ENCODE results near the gene ERI3. TPM values are rescaled to one million over a fixed set of nuclear protein-coding genes. Genes with fewer than 3 reads are reported as not detected.
"Not testable (repeated sequence)": the region's sequence is repeated elsewhere in the genome, so short reads cannot be mapped to it uniquely, and the experiment has no call there.

The ERI3 gene
- total RNA-seq, 1 donor from 2014 or later, result 72.1 TPM

GRCh38 chr1:44217809-44218410 is 137.1 kb downstream of the ERI3 start:
- DNase-seq (ENCODE audit: low read depth), result peak; percentile 83

GRCh38 chr1:44213222-44214112 is 141.6 kb downstream of the ERI3 start, which contains the start of gene DMAP1:
Gene DMAP1, plus strand, starts transcription at chr1:44213471. Its CDS starts 283 bp downstream, at chr1:44213754.
- peak; percentile 81 for DNase-seq (ENCODE audit: low read depth)

GRCh38 chr1:44212355-44213221 is 142.5 kb downstream of the ERI3 start:
- no peak for DNase-seq (ENCODE audit: low read depth)

- DNase-seq (ENCODE audit: low read depth), result no peak
Measured at GRCh38 chr1:44210595-44210994, 144.5 kb downstream of the ERI3 start.

GRCh38 chr1:44208226-44208625 is 146.8 kb downstream of the ERI3 start:
- DNase-seq (ENCODE audit: low read depth), result no peak

GRCh38 chr1:44206545-44206944 is 148.5 kb downstream of the ERI3 start:
- not testable (repeated sequence) for DNase-seq (ENCODE audit: low read depth)

- DNase-seq (ENCODE audit: low read depth), result no peak
Measured at GRCh38 chr1:44200336-44200735, 154.7 kb downstream of the ERI3 start.

- no peak for DNase-seq (ENCODE audit: low read depth)
Measured at GRCh38 chr1:44174630-44175029, 180.4 kb downstream of the ERI3 start.

Other genes with a start within 250 kb of the ERI3 start
- gene KLF17, start 236.4 kb downstream of the ERI3 start, total RNA-seq, result not detected in 2 replicates
- not detected in 2 replicates for gene KLF18, start 213.6 kb downstream of the ERI3 start, total RNA-seq
- 18.1 and 20.8 TPM in 2 replicates for gene DMAP1, start 141.8 kb downstream of the ERI3 start, total RNA-seq
- 129 and 153 TPM in 2 replicates for gene RNF220, start 50.0 kb upstream of the ERI3 start, total RNA-seq